GM13977 (cell line): ENCODE measurements around the gene TAB3.

Experiments used
- DNase-seq: peaks from one replicate; pipeline ENCODE4 v3.0.0; 2012; ENCODE audit warnings: low spot score
- CTCF ChIP-seq: IDR thresholded peaks from 2 replicates; pipeline ENCODE4 v1.5.1; 2012; ENCODE audit warnings: mild to moderate bottlenecking, control low read depth; ENCODE audit not compliant: insufficient read depth; ENCODE audit errors: extremely low read depth, missing control alignments
- in situ Hi-C: fragments of 300-500 bp; cut with MboI; formaldehyde crosslinking; loops from one replicate; pipeline ENCODE4 v1.12.0; 2022; ENCODE audit warnings: low sequenced_read_pairs, low pct_unique_long_range_greater_than_20kb, mixed read lengths, inconsistent platforms; ENCODE audit not compliant: unreplicated experiment

TAB3 gene

GRCh38 chrX:30864383-30864785 is 24.7 kb downstream of the TAB3 start:
- in situ Hi-C loops = no loop called here

GRCh38 chrX:30863974-30864373 is 25.1 kb downstream of the TAB3 start:
- DNase-seq = no peak
- in situ Hi-C loops = no loop called here
- no peak for TF ChIP-seq CTCF

More at GRCh38 chrX:30864383-30864785, 24.7 kb downstream of the TAB3 start:
- no peak for DNase-seq
- no peak for TF ChIP-seq CTCF

- no peak for DNase-seq
- in situ Hi-C loops = no loop called here
- TF ChIP-seq CTCF = no peak
Measured at GRCh38 chrX:30858098-30858497, 31.0 kb downstream of the TAB3 start.

GRCh38 chrX:30851449-30851848 is 37.6 kb downstream of the TAB3 start:
- TF ChIP-seq CTCF = no peak
- in situ Hi-C loops = no loop called here
- DNase-seq = no peak

- DNase-seq = no peak
- in situ Hi-C loops = no loop called here
- TF ChIP-seq CTCF = no peak
Measured at GRCh38 chrX:30835373-30835772, 53.7 kb downstream of the TAB3 start.

- DNase-seq = no peak
- in situ Hi-C loops = no loop called here
- TF ChIP-seq CTCF = no peak
Measured at GRCh38 chrX:30833896-30834295, 55.2 kb downstream of the TAB3 start.

GRCh38 chrX:30831082-30831481 is 58.0 kb downstream of the TAB3 start:
- in situ Hi-C loops = no loop called here
- TF ChIP-seq CTCF = no peak
- no peak for DNase-seq
